C4-2B (cell line): ENCODE measurements around the gene AQP6.

Source experiments
- H3K27ac ChIP-seq: fragments of 450-650 bp; 2 replicates; pipeline ENCODE4 v1.5.1; 2017
- ZFX ChIP-seq: fragments of 450-650 bp; IDR thresholded peaks from 2 replicates; pipeline ENCODE4 v1.6.1; 2017
- TF ChIP-seq, protein P1 (sequence below): fragments of 450-650 bp; conservative IDR thresholded peaks from 2 replicates; pipeline ENCODE4 v1.5.1; 2017; ENCODE audit warnings: mild to moderate bottlenecking

AQP6 gene

DNA sequence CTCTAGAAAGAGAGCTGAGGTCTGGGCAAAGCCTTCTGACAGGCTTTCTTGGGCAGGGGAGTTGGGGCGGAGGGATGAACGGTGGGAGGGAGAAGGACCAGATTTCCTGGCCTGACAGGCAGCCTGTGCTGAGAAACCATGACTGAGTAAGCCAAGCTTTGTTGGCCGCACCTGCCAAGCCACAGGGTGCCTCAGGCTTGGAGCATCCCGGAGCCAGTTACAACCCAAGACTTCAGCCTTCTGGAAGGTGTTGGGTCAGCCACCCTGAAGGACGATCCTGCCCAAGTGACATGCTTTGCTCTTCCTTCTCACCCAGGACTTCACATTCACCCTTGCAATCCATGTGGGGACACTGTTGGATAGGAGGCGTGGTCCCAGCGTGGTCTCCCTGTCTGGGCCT is 43.2 kb upstream of the AQP6 start:
- TF ChIP-seq, protein P1, sequence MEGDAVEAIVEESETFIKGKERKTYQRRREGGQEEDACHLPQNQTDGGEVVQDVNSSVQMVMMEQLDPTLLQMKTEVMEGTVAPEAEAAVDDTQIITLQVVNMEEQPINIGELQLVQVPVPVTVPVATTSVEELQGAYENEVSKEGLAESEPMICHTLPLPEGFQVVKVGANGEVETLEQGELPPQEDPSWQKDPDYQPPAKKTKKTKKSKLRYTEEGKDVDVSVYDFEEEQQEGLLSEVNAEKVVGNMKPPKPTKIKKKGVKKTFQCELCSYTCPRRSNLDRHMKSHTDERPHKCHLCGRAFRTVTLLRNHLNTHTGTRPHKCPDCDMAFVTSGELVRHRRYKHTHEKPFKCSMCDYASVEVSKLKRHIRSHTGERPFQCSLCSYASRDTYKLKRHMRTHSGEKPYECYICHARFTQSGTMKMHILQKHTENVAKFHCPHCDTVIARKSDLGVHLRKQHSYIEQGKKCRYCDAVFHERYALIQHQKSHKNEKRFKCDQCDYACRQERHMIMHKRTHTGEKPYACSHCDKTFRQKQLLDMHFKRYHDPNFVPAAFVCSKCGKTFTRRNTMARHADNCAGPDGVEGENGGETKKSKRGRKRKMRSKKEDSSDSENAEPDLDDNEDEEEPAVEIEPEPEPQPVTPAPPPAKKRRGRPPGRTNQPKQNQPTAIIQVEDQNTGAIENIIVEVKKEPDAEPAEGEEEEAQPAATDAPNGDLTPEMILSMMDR = no peak
- TF ChIP-seq ZFX = no peak
- no peak overlapping the region for H3K27ac ChIP-seq

DNA sequence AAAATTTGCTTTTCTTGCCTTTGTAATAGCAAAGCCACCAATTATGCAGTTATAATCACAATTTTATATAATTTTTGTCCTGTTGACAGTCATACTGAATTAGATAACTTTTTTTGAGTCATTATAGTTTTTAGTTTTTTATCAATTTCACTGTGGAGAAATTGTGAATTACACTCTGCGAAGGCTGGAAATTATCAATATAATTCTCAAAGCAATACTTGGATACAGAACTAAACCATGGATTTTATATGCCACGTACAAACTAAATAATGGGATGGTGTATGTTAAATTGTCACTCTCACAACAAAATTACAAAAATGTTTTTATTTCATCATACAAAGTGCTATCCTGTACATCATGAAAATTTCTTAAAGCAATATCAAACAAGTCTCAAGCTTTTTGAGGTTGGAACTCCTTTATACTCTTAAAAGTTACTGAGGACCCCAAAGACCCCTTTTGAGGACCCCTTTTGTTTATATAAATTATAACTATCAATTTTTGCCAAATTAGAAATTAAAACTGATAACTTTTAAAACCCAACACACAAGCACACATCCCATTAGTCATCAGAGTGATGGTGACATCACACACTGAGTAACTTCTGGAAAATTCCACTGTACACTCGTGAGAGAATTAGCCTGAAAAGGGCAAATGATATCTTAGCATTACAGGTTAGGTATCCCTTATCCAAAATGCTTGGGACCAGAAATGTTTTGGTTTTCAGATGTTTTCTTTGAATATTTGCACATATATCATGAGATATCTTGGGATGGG is 42.0 kb upstream of the AQP6 start:
- H3K27ac ChIP-seq = no peak overlapping the region

DNA sequence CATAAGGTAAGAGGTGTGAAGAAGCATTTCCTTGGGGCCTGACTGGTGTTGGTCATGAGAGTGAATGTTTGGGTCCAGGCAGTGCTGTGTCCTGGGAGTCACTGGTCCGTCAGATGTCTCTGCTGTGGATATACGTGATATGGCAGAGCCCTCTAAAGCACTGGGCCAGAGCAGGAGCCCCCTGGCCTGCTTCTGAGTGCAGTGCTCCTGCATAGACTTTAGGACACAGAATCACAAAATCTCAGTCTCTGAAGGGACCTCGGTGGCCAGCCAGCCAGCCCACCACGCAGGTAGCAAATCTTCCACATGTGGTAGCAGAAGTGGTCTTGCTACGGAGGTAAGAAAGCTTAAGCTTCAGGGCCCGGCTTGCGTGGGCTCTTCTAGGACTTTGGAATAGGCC is 40.7 kb upstream of the AQP6 start:
- TF ChIP-seq, protein P1 = no peak
- no peak for TF ChIP-seq ZFX
- H3K27ac ChIP-seq = no peak overlapping the region

More for the DNA sequence above, 42.0 kb upstream of the AQP6 start:
- TF ChIP-seq ZFX = no peak
- TF ChIP-seq, protein P1 = no peak

DNA sequence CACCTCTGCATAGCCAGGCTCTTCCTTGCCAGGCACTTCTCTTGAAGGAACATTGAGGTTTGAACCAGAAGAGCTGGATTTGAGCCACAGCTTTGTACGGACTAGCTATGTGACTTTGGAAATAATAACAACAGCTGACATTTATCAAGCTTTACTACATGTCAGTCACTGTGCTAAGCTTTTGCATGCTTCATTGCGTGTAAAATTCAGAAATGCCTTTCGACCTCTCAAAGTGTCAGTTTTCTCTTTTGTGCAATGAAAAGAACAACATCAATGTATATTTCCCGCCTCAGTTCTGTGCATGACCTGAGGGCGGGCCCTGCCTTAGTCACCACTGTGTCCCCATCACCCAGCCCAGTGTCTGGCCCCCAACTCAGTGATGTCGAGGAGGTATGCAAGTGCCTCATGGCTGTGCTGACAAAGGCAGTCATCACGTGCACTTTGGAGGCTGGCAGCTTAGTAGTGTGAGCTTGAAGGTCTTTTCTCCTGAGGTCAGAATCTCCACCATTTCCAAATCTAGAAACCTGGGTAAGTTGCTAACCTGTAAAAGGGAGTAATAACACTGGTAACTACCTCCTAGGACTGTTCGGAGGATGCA is 40.1 kb upstream of the AQP6 start:
- no peak overlapping the region for H3K27ac ChIP-seq
- no peak for TF ChIP-seq ZFX
- TF ChIP-seq, protein P1 = no peak

DNA sequence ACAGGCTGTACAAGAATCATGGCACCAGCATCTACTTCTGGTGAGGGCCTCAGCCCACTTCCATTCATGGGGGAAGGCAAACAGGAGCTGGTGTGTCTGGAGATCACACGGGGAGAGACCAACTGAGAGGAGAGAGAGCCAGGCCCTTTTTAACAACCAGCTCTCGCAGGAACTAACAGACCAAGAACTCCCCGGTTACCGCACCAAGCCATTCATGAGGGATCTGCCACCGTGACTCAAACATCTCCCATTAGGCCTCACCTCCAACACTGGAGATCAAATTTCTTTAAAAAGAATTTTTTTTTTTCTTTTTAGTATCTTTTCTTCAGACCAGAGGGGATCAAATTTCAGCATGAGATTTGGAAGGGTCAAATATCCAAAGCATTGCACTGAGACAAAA is 39.0 kb upstream of the AQP6 start:
- TF ChIP-seq, protein P1 = no peak
- no peak for TF ChIP-seq ZFX
- no peak overlapping the region for H3K27ac ChIP-seq

DNA sequence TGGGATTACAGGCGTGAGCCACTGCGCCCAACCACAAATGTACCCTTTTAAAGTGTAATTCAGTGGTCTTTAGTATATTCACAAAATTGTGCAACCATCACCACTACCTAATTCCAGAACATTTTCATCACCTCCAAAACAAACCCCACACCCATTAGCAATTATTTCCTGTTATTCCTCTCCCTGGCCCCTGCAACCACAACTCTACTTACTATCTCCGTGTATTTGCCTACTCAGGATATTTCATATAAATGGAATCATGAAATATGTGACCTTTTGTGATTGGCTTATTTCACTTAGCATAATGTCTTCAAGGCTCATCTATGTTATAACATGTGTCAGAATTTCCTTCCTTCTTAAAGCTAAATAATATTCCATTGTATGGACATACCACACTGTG is 38.2 kb upstream of the AQP6 start:
- H3K27ac ChIP-seq = no peak overlapping the region
- TF ChIP-seq, protein P1 = no peak
- no peak for TF ChIP-seq ZFX

DNA sequence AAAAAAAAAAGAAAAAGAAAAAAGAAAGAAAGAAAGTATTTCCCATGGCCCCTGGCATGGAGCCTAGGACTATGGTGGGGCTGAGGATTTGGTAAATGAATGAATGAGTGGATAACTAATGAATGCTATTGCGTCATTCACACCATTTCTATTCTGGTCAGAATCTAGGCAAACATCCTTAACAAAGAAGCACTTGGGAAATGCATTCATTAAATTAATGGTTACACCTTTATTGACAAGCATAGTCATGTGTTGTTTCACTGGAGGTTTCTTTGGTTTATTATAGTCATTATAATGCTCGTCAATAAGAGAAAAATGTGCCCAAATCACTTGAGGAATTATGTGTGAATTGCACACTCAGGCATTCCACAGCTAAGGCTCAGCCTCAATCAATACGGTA is 35.8 kb upstream of the AQP6 start:
- no peak overlapping the region for H3K27ac ChIP-seq

More for the DNA sequence above, 35.8 kb upstream of the AQP6 start:
- TF ChIP-seq ZFX = no peak
- TF ChIP-seq, protein P1 = no peak
